T-helper 2 cell treated with Interferon-gamma antibody and Interleukin-4, amounts not matched to agents 5 μg/mL and 100 μg/mL, for 36 hours (primary cell): ENCODE measurements around the gene LYZL2.

ENCODE experiments used
- DNase-seq: peaks from one replicate; pipeline ENCODE4 v3.0.0; 2021; ENCODE audit warnings: low spot score
- H3K27ac Mint-ChIP-seq: one replicate; pipeline ENCODE4 v1.8.0; 2021; ENCODE audit warnings: mild to moderate bottlenecking, mixed read lengths
- H3K27me3 Mint-ChIP-seq: one replicate; pipeline ENCODE4 v1.8.0; 2021; ENCODE audit warnings: low read depth, mixed read lengths
- H3K36me3 Mint-ChIP-seq: one replicate; pipeline ENCODE4 v1.8.0; 2021; ENCODE audit warnings: low read depth, mixed read lengths
- H3K4me1 Mint-ChIP-seq: one replicate; pipeline ENCODE4 v1.8.0; 2021; ENCODE audit warnings: low read depth, mixed read lengths
- H3K4me3 Mint-ChIP-seq: one replicate; pipeline ENCODE4 v1.8.0; 2022; ENCODE audit warnings: mild to moderate bottlenecking, moderate library complexity, mixed read lengths
- H3K9me3 Mint-ChIP-seq: one replicate; pipeline ENCODE4 v1.8.0; 2021; ENCODE audit warnings: mixed read lengths

Gene LYZL2

DNA sequence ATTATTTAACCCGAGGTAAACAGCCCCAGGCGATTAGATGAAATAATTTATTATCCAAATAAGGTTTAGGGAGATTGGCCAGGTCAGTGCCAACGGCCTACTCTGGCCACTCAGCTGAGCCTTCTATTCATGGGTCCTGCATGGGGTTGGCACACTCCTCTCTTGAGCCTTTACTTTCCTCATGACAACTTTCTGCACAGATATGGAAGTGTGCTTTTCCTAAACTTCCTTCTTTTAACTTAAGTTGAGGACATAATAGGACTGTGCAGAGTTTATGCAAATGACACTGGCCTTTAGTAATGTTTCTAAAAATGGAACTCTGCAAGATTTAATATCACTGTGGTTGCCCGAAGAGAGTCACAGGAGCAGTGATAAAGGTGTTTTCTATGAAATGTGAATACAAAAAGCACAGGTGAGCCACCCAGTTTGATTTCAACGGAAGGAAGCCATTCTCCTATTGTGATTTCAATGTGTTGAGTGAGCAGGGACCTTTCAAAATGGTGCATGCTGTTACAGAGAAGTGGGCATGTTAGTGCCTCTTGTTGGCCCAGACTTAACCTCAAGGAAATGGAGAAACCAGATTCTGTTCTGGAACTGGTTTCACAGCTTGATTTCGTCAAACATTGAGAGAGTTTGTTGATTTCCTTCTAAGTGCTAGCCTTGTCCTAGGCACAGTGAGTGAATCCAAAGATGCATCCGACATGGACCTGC lies 55.7 kb downstream of the LYZL2 start:
- Mint-ChIP-seq H3K4me1 (no peaks in the 10 kb centered on the region), H3K36me3 (no peaks in the 10 kb centered on the region)

DNA sequence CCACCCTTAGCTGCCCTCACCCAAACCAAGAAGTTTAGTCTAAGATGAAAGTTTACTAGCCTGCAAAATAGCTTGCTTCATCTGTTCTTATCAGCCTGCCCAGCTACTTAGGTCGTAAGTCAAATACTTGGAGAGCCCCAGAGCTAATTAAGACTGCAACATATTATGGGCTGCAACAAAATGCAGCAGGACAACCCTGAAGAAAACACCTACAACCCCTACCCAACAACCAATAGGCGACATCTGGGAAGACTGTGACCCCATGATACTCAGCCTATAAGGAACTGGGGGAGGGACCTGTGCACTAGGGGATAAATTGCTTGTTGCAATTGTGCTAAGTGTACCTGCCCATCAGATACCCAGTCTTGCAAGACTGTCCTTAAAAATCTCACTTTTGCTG lies 64.1 kb downstream of the LYZL2 start:
- peaks cover 9% of the 10 kb centered on the region for H3K4me1 Mint-ChIP-seq
- H3K9me3 Mint-ChIP-seq, result no peaks in the 10 kb centered on the region
- no peak overlapping the region for H3K27ac Mint-ChIP-seq
- DNase-seq, result no peak
- no peak overlapping the region for H3K4me3 Mint-ChIP-seq
- peaks cover 27% of the 10 kb centered on the region for H3K27me3 Mint-ChIP-seq
- H3K36me3 Mint-ChIP-seq, result no peaks in the 10 kb centered on the region

More for the DNA sequence above, 55.7 kb downstream of the LYZL2 start:
- Mint-ChIP-seq H3K27me3 (peaks cover 24% of the 10 kb centered on the region), H3K4me3 (no peak overlapping the region), H3K9me3 (no peaks in the 10 kb centered on the region), H3K27ac (no peak overlapping the region)
- no peak for DNase-seq

DNA sequence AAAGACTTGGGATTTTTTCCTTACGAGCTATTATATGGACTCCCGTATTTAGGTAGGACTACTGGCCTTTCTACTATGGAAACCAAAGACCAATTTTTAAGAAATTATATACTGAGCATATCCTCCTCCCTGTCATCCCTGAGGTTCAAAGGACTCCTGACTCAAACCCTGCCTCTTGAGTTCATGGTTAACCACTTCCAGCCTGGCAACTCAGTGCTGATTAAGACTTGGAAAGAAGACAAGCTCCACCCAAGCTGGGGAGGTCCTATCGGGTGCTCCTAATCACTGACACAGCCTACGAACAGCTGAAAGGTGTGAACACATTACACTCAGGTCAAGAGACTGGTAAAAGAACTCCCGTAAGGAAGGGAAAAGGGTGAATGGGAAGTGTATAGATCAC lies 66.8 kb downstream of the LYZL2 start:
- Mint-ChIP-seq H3K36me3 (no peaks in the 10 kb centered on the region), H3K27me3 (peaks cover 18% of the 10 kb centered on the region), H3K9me3 (no peaks in the 10 kb centered on the region), H3K4me1 (peaks cover 9% of the 10 kb centered on the region), H3K27ac (no peak overlapping the region), H3K4me3 (no peak overlapping the region)
- peak; percentile 49 for DNase-seq
